ENCODE data around the gene FAM120A. TPM values are rescaled to one million over a fixed set of nuclear protein-coding genes. Genes with fewer than 3 reads are reported as not detected.

The FAM120A gene
- total and polyA plus RNA-seq, 7 donors = 37.9 to 126 (median 70.1) TPM

- Histone ChIP-seq H3K9me3 (no peaks in the 10 kb centered on the region), H3K4me1 (no peaks in the 10 kb centered on the region), H3K27me3 (ENCODE audit: insufficient read depth in 3 of 3, low read length in 2 of 3) (no peaks in the 10 kb centered on the region), H3K27ac (peak overlapping the region; percentile 25), H3K36me3 (ENCODE audit: insufficient read depth in 1 of 2, low read depth in 1 of 2) (peaks cover 0 to 68% of the 10 kb centered on the region in 2 donors), H3K4me3 (no peak overlapping the region)
- DNase-seq (no peak), ATAC-seq (peak in 2 of 4 donors; percentile 29 to 38)
- WGBS, 3 donors = 79 to 90% (median 80%) methylated on average over 7 of the region's 7 CpGs
- intact Hi-C loops (cut with DNase I) = no loop called here
- TF ChIP-seq, protein P1, sequence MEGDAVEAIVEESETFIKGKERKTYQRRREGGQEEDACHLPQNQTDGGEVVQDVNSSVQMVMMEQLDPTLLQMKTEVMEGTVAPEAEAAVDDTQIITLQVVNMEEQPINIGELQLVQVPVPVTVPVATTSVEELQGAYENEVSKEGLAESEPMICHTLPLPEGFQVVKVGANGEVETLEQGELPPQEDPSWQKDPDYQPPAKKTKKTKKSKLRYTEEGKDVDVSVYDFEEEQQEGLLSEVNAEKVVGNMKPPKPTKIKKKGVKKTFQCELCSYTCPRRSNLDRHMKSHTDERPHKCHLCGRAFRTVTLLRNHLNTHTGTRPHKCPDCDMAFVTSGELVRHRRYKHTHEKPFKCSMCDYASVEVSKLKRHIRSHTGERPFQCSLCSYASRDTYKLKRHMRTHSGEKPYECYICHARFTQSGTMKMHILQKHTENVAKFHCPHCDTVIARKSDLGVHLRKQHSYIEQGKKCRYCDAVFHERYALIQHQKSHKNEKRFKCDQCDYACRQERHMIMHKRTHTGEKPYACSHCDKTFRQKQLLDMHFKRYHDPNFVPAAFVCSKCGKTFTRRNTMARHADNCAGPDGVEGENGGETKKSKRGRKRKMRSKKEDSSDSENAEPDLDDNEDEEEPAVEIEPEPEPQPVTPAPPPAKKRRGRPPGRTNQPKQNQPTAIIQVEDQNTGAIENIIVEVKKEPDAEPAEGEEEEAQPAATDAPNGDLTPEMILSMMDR (IDR thresholded peaks at IDR 0.05) = no peak
Observed at GRCh38 chr9:93523518-93524144, 72.1 kb downstream of the FAM120A start.

DNA sequence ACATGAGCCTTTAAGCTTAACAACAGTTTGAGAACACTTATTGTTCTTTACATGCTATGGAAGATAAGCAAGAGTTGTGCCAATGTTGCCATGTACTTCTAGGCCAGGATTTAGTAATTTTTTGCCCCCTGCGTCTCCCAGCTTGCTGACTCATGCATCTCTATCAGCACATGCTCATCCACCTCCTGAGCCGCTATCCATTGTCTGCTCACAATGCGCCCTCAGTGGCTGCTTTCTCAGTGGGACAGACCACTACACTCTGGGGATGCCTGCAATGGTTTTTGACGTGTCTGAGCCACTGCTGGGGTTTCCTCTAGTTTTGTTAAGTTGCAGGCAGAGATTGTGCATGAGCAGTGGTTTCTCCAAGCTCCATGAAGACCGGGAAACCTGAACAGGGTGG lies 74.0 kb downstream of the FAM120A start:
- H3K27me3 ChIP-seq (ENCODE audit: insufficient read depth in 3 of 3, low read length in 2 of 3) = no peaks in the 10 kb centered on the region
- H3K9me3 ChIP-seq = no peaks in the 10 kb centered on the region
- no peaks in the 10 kb centered on the region for H3K4me1 ChIP-seq
- peaks cover 3 to 68% of the 10 kb centered on the region in 2 donors for H3K36me3 ChIP-seq (ENCODE audit: insufficient read depth in 1 of 2, low read depth in 1 of 2)
- H3K4me3 ChIP-seq = no peak overlapping the region
- 90 to 93% (median 92%) methylated on average over 5 of the region's 5 CpGs for WGBS, 3 donors
- DNase-seq (no peak), ATAC-seq (peak in 1 of 4 donors; percentile 32)
- H3K27ac ChIP-seq = no peak overlapping the region
- TF ChIP-seq, protein P1 (IDR thresholded peaks at IDR 0.05) = no peak
- intact Hi-C loops (cut with DNase I) = no loop called here

GRCh38 chr9:93531374-93531773 lies 79.9 kb downstream of the FAM120A start:
- peaks cover 15% of the 10 kb centered on the region for H3K4me1 ChIP-seq
- no peaks in the 10 kb centered on the region for H3K27me3 ChIP-seq (ENCODE audit: insufficient read depth in 3 of 3, low read length in 2 of 3)
- no peaks in the 10 kb centered on the region for H3K9me3 ChIP-seq
- intact Hi-C loops (cut with DNase I) = loop anchor here in 1 of 2 donors (5.0 kb wide), 1 partner anchor 79 kb away; the partner anchor contains the start of genes FAM120A and FAM120AOS
- 23 to 34% (median 25%) methylated on average over 3 of the region's 3 CpGs for WGBS, 3 donors
- DNase-seq = no peak
- TF ChIP-seq, protein P1 (IDR thresholded peaks at IDR 0.05) = peak; percentile 43
- H3K4me3 ChIP-seq = no peak overlapping the region
- ATAC-seq = peak; percentile 92 to 99 (median 97)
- peak overlapping the region; percentile 38 for H3K27ac ChIP-seq
- H3K36me3 ChIP-seq (ENCODE audit: insufficient read depth in 1 of 2, low read depth in 1 of 2) = peaks cover 9 to 75% of the 10 kb centered on the region in 2 donors

GRCh38 chr9:93532141-93532540 lies 80.7 kb downstream of the FAM120A start:
- intact Hi-C loops (cut with DNase I) = loop anchor here in 1 of 2 donors (5.0 kb wide), 1 partner anchor 80 kb away; the partner anchor contains the start of genes FAM120A and FAM120AOS
- H3K36me3 ChIP-seq (ENCODE audit: insufficient read depth in 1 of 2, low read depth in 1 of 2) = peaks cover 9 to 68% of the 10 kb centered on the region in 2 donors
- H3K4me1 ChIP-seq = peaks cover 22% of the 10 kb centered on the region
- H3K27me3 ChIP-seq (ENCODE audit: insufficient read depth in 3 of 3, low read length in 2 of 3) = no peaks in the 10 kb centered on the region
- no peak overlapping the region for H3K4me3 ChIP-seq
- ATAC-seq = no peak
- H3K27ac ChIP-seq = no peak overlapping the region
- TF ChIP-seq, protein P1 (IDR thresholded peaks at IDR 0.05) = no peak
- H3K9me3 ChIP-seq = no peaks in the 10 kb centered on the region
- DNase-seq = no peak
- WGBS, 3 donors = 93% methylated on average over 8 of the region's 8 CpGs

Data from psoas muscle (tissue), 8 donors.